ENCODE data around the gene JOSD1. TPM values are rescaled to one million over a fixed set of nuclear protein-coding genes. Genes with fewer than 3 reads are reported as not detected.

Gene JOSD1
- total RNA-seq, 3 donors from 2014 or later, result 60.5 to 80.8 (median 61.3) TPM

- intact Hi-C loops (cut with DNase I; ENCODE audit: low total_unique reads), result no loop called here
- peak; percentile 68 to 73 for DNase-seq (ENCODE audit: low spot score in 2 of 2)
- TF ChIP-seq CTCF (IDR thresholded peaks at IDR 0.05) (peak; percentile 66 to 90 (median 72)), POLR2AphosphoS5 (IDR thresholded peaks at IDR 0.05) (peak in 2 of 3 donors; percentile 16 to 22), POLR2A (IDR thresholded peaks at IDR 0.05) (no peak)
- Histone ChIP-seq H3K9me3 (no peaks in the 10 kb centered on the region), H3K27me3 (no peaks in the 10 kb centered on the region), H3K4me3 (no peak overlapping the region), H3K36me3 (no peaks in the 10 kb centered on the region), H3K27ac (peak overlapping the region; percentile 34 to 54), H3K4me1 (no peaks in the 10 kb centered on the region)
Observed at GRCh38 chr22:38718414-38718813, 17.7 kb upstream of the JOSD1 start.

- TF ChIP-seq CTCF (IDR thresholded peaks at IDR 0.05) (no peak), POLR2A (IDR thresholded peaks at IDR 0.05) (no peak)
- intact Hi-C loops (cut with DNase I; ENCODE audit: low total_unique reads), result no loop called here
- Histone ChIP-seq H3K27me3 (no peaks in the 10 kb centered on the region), H3K4me1 (no peaks in the 10 kb centered on the region), H3K9me3 (no peaks in the 10 kb centered on the region), H3K4me3 (no peak overlapping the region), H3K36me3 (no peaks in the 10 kb centered on the region), H3K27ac (peak overlapping the region; percentile 19 to 23)
- no peak for DNase-seq (ENCODE audit: low spot score in 2 of 2)
Observed at GRCh38 chr22:38717244-38717643, 16.5 kb upstream of the JOSD1 start.

GRCh38 chr22:38716826-38717225, 16.1 kb upstream of the JOSD1 start:
- DNase-seq (ENCODE audit: low spot score in 2 of 2), result peak in 1 of 2 donors; percentile 38
- H3K27me3 ChIP-seq, result no peaks in the 10 kb centered on the region
- H3K4me1 ChIP-seq, result no peaks in the 10 kb centered on the region
- TF ChIP-seq CTCF (IDR thresholded peaks at IDR 0.05), result no peak
- TF ChIP-seq POLR2A (IDR thresholded peaks at IDR 0.05), result no peak
- TF ChIP-seq POLR2AphosphoS5 (IDR thresholded peaks at IDR 0.05), result no peak
- intact Hi-C loops (cut with DNase I; ENCODE audit: low total_unique reads), result no loop called here
- no peaks in the 10 kb centered on the region for H3K36me3 ChIP-seq
- H3K27ac ChIP-seq, result peak overlapping the region in 1 of 2 donors; percentile 19
- no peak overlapping the region for H3K4me3 ChIP-seq
- H3K9me3 ChIP-seq, result no peaks in the 10 kb centered on the region

GRCh38 chr22:38716271-38716670, 15.5 kb upstream of the JOSD1 start:
- TF ChIP-seq POLR2A (IDR thresholded peaks at IDR 0.05) (no peak), CTCF (IDR thresholded peaks at IDR 0.05) (no peak), POLR2AphosphoS5 (IDR thresholded peaks at IDR 0.05) (no peak)
- H3K27me3 ChIP-seq, result no peaks in the 10 kb centered on the region
- no peak overlapping the region for H3K27ac ChIP-seq
- intact Hi-C loops (cut with DNase I; ENCODE audit: low total_unique reads), result no loop called here
- no peak for DNase-seq (ENCODE audit: low spot score in 2 of 2)
- H3K9me3 ChIP-seq, result no peaks in the 10 kb centered on the region
- H3K4me3 ChIP-seq, result no peak overlapping the region
- no peaks in the 10 kb centered on the region for H3K36me3 ChIP-seq
- no peaks in the 10 kb centered on the region for H3K4me1 ChIP-seq

GRCh38 chr22:38715852-38716251, 15.1 kb upstream of the JOSD1 start:
- intact Hi-C loops (cut with DNase I; ENCODE audit: low total_unique reads), result no loop called here
- Histone ChIP-seq H3K9me3 (no peaks in the 10 kb centered on the region), H3K27me3 (no peaks in the 10 kb centered on the region), H3K4me1 (no peaks in the 10 kb centered on the region), H3K27ac (no peak overlapping the region), H3K4me3 (no peak overlapping the region), H3K36me3 (no peaks in the 10 kb centered on the region)
- no peak for DNase-seq (ENCODE audit: low spot score in 2 of 2)
- no peak for TF ChIP-seq POLR2A (IDR thresholded peaks at IDR 0.05)
- no peak for TF ChIP-seq CTCF (IDR thresholded peaks at IDR 0.05)
- TF ChIP-seq POLR2AphosphoS5 (IDR thresholded peaks at IDR 0.05), result no peak

All from breast epithelium (tissue), 4 donors.